Measurements from ENCODE around the gene ERN1.
A peak's percentile ranks its signal among the peaks of the same experiment; 100 is the strongest.

Gene ERN1

DNA sequence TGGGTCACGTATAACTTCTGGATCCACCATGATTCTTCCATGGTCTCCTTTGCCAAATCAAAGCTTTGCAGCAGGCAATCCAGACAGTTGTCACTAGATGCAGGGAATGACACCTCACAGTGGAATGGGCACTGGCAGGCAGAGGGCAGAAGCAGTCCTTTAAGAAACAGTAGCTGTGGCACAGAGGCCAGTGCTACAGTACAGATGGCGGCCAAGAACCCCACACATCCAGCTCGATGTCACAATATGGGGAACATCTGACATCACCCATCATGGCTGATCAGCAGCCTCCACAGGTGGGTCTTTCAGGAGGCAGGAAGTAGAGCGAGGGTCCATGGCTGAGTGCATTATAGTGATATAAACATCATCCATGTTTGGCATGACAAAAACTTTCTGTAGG, 18.8 kb upstream of the ERN1 start:
- DNase-seq (ENCODE audit: low read depth, low spot score), result no peak
- H3K36me3 ChIP-seq (ENCODE audit: insufficient read depth, low read length), result peaks cover 16% of the 10 kb centered on the region
- no peak overlapping the region for H3K9ac ChIP-seq (ENCODE audit: insufficient read length)
- no peak for TF ChIP-seq FOXP2 (optimal IDR thresholded peaks at IDR 0.05; ENCODE audit: control extremely low read depth, extremely low read length, insufficient read depth)
- peak; percentile 60 for TF ChIP-seq POLR2AphosphoS5 (IDR thresholded peaks at IDR 0.05; ENCODE audit: borderline replicate concordance, low read depth, low read length)
- no peak for TF ChIP-seq EZH2 (IDR thresholded peaks at IDR 0.05)
- H3K27ac ChIP-seq, result peak overlapping the region; percentile 91
- H3K4me3 ChIP-seq, result no peak overlapping the region
- no peaks in the 10 kb centered on the region for H3K9me3 ChIP-seq (ENCODE audit: low read depth, low read length)

DNA sequence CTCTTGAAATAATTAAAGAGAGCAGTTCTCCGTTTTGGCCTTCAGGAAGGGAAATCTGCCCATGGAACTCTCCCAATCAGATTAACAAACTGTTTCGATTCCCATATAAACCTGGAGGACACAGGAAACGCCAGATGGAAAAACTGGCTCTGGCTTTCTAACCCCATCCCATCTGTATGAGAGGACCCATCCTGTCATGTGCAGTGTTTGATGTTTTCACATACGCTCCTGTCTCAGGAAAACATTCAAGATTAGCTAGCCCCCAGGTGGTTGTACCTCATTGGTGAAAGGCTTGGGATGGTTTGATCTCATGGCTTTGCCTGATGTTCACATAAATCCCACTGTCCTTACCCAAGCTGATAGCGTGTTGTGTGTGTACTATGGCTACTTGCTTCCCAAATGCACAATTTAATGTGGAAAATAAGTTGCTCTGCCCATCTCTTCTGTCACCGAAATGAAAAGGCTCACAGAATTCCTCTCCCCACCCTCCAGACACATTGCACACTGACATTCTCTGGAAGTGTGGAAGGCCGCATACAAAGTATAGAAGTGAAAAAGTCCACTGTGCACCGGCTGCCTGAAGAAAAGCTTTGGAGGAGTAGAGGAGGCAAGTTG, 18.2 kb upstream of the ERN1 start:
- Histone ChIP-seq H3K36me3 (ENCODE audit: insufficient read depth, low read length) (peaks cover 16% of the 10 kb centered on the region), H3K27ac (peak overlapping the region; percentile 91), H3K9ac (ENCODE audit: insufficient read length) (no peak overlapping the region), H3K9me3 (ENCODE audit: low read depth, low read length) (no peaks in the 10 kb centered on the region), H3K4me3 (peak overlapping the region; percentile 86)
- no peak for TF ChIP-seq FOXP2 (optimal IDR thresholded peaks at IDR 0.05; ENCODE audit: control extremely low read depth, extremely low read length, insufficient read depth)
- no peak for TF ChIP-seq EZH2 (IDR thresholded peaks at IDR 0.05)
- TF ChIP-seq POLR2AphosphoS5 (IDR thresholded peaks at IDR 0.05; ENCODE audit: borderline replicate concordance, low read depth, low read length), result no peak; the same call in 1 of the 2 replicates
- DNase-seq (ENCODE audit: low read depth, low spot score), result no peak

DNA sequence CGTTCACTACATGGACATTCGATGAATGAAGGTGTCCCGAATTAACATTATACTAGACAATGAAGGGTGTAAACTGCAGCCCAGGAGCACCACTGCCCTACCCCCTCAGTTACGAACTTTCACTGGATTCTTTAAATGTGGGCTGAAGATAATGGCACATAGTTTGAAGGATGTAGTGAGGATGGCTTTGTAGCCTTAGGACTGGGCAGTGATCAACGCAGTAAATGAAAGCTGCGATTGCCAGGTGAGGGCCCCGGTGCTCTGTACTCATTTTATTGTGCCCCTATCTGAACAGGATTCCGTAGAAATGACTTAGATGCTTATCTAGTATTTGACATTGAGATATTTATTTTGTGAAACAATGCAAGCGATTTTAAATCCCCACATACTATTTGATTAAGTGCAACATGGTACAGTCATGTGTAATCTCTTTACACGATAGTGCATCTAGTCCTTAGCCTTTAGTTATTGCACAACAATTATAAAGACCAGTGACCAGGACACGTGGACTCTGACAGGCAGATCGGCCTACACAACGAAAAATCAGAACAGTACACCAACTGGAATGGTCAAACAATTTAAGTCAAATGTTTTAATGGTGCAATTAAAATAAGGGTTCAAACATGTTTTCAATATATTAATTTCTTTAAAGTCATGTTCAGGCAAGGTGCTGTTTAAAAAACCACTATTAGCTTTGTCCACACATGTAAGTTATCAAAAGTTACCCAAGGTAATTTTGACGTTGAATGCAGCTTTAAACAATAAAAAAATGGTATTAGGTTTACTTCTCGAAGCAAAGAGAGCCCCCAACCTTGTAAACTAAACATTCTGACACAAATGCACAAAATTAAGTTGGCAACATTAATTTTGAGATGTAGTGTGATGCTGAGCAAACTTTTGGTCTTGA, 17.4 kb upstream of the ERN1 start:
- no peaks in the 10 kb centered on the region for H3K9me3 ChIP-seq (ENCODE audit: low read depth, low read length)
- TF ChIP-seq EZH2 (IDR thresholded peaks at IDR 0.05), result no peak
- TF ChIP-seq FOXP2 (optimal IDR thresholded peaks at IDR 0.05; ENCODE audit: control extremely low read depth, extremely low read length, insufficient read depth), result no peak
- TF ChIP-seq POLR2AphosphoS5 (IDR thresholded peaks at IDR 0.05; ENCODE audit: borderline replicate concordance, low read depth, low read length), result peak; percentile 47; the same call in 1 of the 2 replicates
- no peak for DNase-seq (ENCODE audit: low read depth, low spot score)
- H3K27ac ChIP-seq, result peak overlapping the region; percentile 91
- H3K4me3 ChIP-seq, result peak overlapping the region; percentile 86
- H3K36me3 ChIP-seq (ENCODE audit: insufficient read depth, low read length), result peaks cover 16% of the 10 kb centered on the region
- H3K9ac ChIP-seq (ENCODE audit: insufficient read length), result peak overlapping the region; percentile 98

DNA sequence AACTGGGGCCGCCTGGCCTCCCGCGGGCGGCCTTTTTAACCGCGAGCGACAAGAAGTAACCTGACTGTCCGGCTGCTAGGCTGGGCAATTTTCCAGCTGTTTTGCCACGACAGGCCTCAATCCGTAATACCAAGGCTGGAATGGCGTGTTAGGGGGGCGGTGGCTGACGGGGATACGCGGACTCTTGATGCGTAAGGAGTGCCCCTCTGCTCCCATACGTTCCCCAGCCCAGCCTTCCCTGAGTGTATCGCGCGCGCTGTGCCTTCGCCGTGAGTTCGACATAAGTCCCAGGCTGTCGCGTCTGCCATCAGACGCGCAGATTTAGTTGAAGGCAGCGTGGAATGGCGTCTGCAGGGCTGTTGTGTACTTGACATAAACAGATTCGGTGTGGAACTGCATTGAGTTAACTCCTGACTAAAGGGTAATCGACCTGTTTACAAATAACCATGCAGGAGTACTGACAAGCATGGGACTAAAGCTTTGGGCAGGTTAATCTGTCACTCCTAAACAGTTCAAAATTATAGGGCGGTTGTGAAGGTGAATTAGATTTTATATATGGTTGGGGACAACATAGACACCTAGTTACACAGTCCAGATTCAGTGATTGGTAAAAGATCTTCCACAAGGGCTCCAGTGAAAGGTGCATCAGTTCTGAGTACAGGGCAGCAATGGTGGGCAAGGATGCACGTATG, 16.6 kb upstream of the ERN1 start:
- peak overlapping the region; percentile 86 for H3K4me3 ChIP-seq
- peaks cover 16% of the 10 kb centered on the region for H3K36me3 ChIP-seq (ENCODE audit: insufficient read depth, low read length)
- DNase-seq (ENCODE audit: low read depth, low spot score), result no peak
- TF ChIP-seq EZH2 (IDR thresholded peaks at IDR 0.05) (no peak), POLR2AphosphoS5 (IDR thresholded peaks at IDR 0.05; ENCODE audit: borderline replicate concordance, low read depth, low read length) (peak; percentile 44), FOXP2 (optimal IDR thresholded peaks at IDR 0.05; ENCODE audit: control extremely low read depth, extremely low read length, insufficient read depth) (no peak)
- peak overlapping the region; percentile 91 for H3K27ac ChIP-seq
- H3K9ac ChIP-seq (ENCODE audit: insufficient read length), result peak overlapping the region; percentile 98
- no peaks in the 10 kb centered on the region for H3K9me3 ChIP-seq (ENCODE audit: low read depth, low read length)

- H3K27ac ChIP-seq, result peak overlapping the region; percentile 91
- no peaks in the 10 kb centered on the region for H3K9me3 ChIP-seq (ENCODE audit: low read depth, low read length)
These were observed 15.9 kb upstream of the ERN1 start for GRCh38 chr17:64145751-64146417.

DNA sequence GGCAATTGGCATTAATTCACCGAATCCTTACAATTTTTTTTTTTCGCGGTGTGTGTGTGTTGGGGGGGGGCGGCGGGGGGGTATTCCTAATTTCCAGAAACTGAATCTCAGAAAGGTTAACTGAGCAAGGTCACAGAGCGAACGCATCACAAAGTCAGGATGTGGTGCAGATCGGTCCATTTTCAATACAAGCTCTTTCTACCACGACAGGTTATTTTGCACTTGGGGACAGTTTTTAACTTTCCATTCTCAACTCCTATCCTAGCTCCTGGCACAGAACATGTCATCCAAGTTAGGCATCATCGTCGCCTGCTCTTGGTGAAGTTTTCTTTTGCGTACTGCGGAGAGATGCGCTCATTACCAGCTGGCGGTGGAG, 15.4 kb upstream of the ERN1 start:
- no peak for TF ChIP-seq FOXP2 (optimal IDR thresholded peaks at IDR 0.05; ENCODE audit: control extremely low read depth, extremely low read length, insufficient read depth)
- TF ChIP-seq POLR2AphosphoS5 (IDR thresholded peaks at IDR 0.05; ENCODE audit: borderline replicate concordance, low read depth, low read length), result no peak
- TF ChIP-seq EZH2 (IDR thresholded peaks at IDR 0.05), result no peak
- Histone ChIP-seq H3K27ac (no peak overlapping the region; the same call in 1 of the 2 replicates), H3K4me3 (peak overlapping the region; percentile 86), H3K9me3 (ENCODE audit: low read depth, low read length) (no peaks in the 10 kb centered on the region), H3K36me3 (ENCODE audit: insufficient read depth, low read length) (peaks cover 16% of the 10 kb centered on the region), H3K9ac (ENCODE audit: insufficient read length) (peak overlapping the region; percentile 78)
- no peak for DNase-seq (ENCODE audit: low read depth, low spot score)

More at GRCh38 chr17:64145751-64146417, 15.9 kb upstream of the ERN1 start:
- peaks cover 16% of the 10 kb centered on the region for H3K36me3 ChIP-seq (ENCODE audit: insufficient read depth, low read length)
- peak overlapping the region; percentile 98 for H3K9ac ChIP-seq (ENCODE audit: insufficient read length)
- H3K4me3 ChIP-seq, result peak overlapping the region; percentile 86
- no peak for TF ChIP-seq EZH2 (IDR thresholded peaks at IDR 0.05)
- peak; percentile 62 for TF ChIP-seq FOXP2 (optimal IDR thresholded peaks at IDR 0.05; ENCODE audit: control extremely low read depth, extremely low read length, insufficient read depth)
- TF ChIP-seq POLR2AphosphoS5 (IDR thresholded peaks at IDR 0.05; ENCODE audit: borderline replicate concordance, low read depth, low read length), result peak; percentile 100
- peak; percentile 99 for DNase-seq (ENCODE audit: low read depth, low spot score)

- no peak overlapping the region for H3K27ac ChIP-seq
- no peak overlapping the region for H3K4me3 ChIP-seq
- no peak for DNase-seq (ENCODE audit: low read depth, low spot score)
- no peaks in the 10 kb centered on the region for H3K9me3 ChIP-seq (ENCODE audit: low read depth, low read length)
- TF ChIP-seq POLR2AphosphoS5 (IDR thresholded peaks at IDR 0.05; ENCODE audit: borderline replicate concordance, low read depth, low read length), result no peak
- no peak for TF ChIP-seq EZH2 (IDR thresholded peaks at IDR 0.05)
- no peak for TF ChIP-seq FOXP2 (optimal IDR thresholded peaks at IDR 0.05; ENCODE audit: control extremely low read depth, extremely low read length, insufficient read depth)
- H3K9ac ChIP-seq (ENCODE audit: insufficient read length), result no peak overlapping the region
- H3K36me3 ChIP-seq (ENCODE audit: insufficient read depth, low read length), result no peaks in the 10 kb centered on the region
These were observed 9.6 kb upstream of the ERN1 start for GRCh38 chr17:64139542-64139941.
